Ishikawa (cell line): ENCODE measurements around the gene FAM135A.

ENCODE experiments used
- CEBPB ChIP-seq: IDR thresholded peaks from 2 replicates; pipeline ENCODE4 v1.6.1; 2012
- CREB1 ChIP-seq: IDR thresholded peaks from 2 replicates; pipeline ENCODE4 v1.6.1; 2012; ENCODE audit warnings: low read depth
- EGR1 ChIP-seq: IDR thresholded peaks from 2 replicates; pipeline ENCODE4 v1.6.1; 2012
- EP300 ChIP-seq: IDR thresholded peaks from 2 replicates; pipeline ENCODE4 v1.6.1; 2012; ENCODE audit warnings: borderline replicate concordance
- MAX ChIP-seq: IDR thresholded peaks from 2 replicates; pipeline ENCODE4 v1.6.1; 2012
- NFIC ChIP-seq: IDR thresholded peaks from 2 replicates; pipeline ENCODE4 v1.6.1; 2012
- RAD21 ChIP-seq: IDR thresholded peaks from 2 replicates; pipeline ENCODE4 v1.6.1; 2012; ENCODE audit warnings: low read depth
- REST ChIP-seq: IDR thresholded peaks from 2 replicates; pipeline ENCODE4 v1.6.1; 2012; ENCODE audit warnings: low read depth, mild to moderate bottlenecking
- TAF1 ChIP-seq: IDR thresholded peaks from 2 replicates; pipeline ENCODE4 v1.6.1; 2012; ENCODE audit warnings: low read depth, mild to moderate bottlenecking
- TCF12 ChIP-seq: IDR thresholded peaks from 2 replicates; pipeline ENCODE4 v1.6.1; 2012; ENCODE audit warnings: low read depth
- TEAD4 ChIP-seq: IDR thresholded peaks from 2 replicates; pipeline ENCODE4 v1.6.1; 2012
- YY1 ChIP-seq: IDR thresholded peaks from 2 replicates; pipeline ENCODE4 v1.6.1; 2012; ENCODE audit warnings: low read depth
- ZBTB7A ChIP-seq: IDR thresholded peaks from 2 replicates; pipeline ENCODE4 v1.6.1; 2012; ENCODE audit warnings: low read depth

GRCh38 chr6:70574643-70575042 lies 161.3 kb downstream of the FAM135A start:
- TF ChIP-seq TAF1 = no peak
- TF ChIP-seq CREB1 = no peak
- no peak for TF ChIP-seq TEAD4
- no peak for TF ChIP-seq MAX
- TF ChIP-seq CEBPB = no peak
- TF ChIP-seq YY1 = no peak
- no peak for TF ChIP-seq NFIC
- no peak for TF ChIP-seq EP300
- no peak for TF ChIP-seq EGR1
- TF ChIP-seq REST = no peak
- no peak for TF ChIP-seq ZBTB7A
- TF ChIP-seq TCF12 = no peak
- no peak for TF ChIP-seq RAD21
